ENCODE results near the gene MC1R. TPM values are rescaled to one million over a fixed set of nuclear protein-coding genes. Genes with fewer than 3 reads are reported as not detected.

The MC1R gene
- total RNA-seq, 1 experiment from 2014 or later, result 12.2 TPM

- Histone ChIP-seq H3K27me3 (ENCODE audit: insufficient read depth, low read length) (no peaks in the 10 kb centered on the region), H3K9me2 (ENCODE audit: insufficient read depth) (no peaks in the 10 kb centered on the region), H3K27ac (ENCODE audit: low read depth, low read length) (no peak overlapping the region), H3K4me1 (ENCODE audit: control insufficient read depth in 1 of 2, insufficient read depth in 2 of 2, low read length in 2 of 2) (no peaks in the 10 kb centered on the region), H3K79me2 (ENCODE audit: insufficient read depth, low read length) (peaks cover 3% of the 10 kb centered on the region; the same call in 1 of the 2 replicates), H4K20me1 (ENCODE audit: insufficient read depth) (no peaks in the 10 kb centered on the region), H3K9ac (ENCODE audit: low read length) (no peak overlapping the region), H3K4me2 (ENCODE audit: low read length) (no peak overlapping the region), H3K36me3 (ENCODE audit: control insufficient read depth in 1 of 2, insufficient read depth in 2 of 2, low read length in 2 of 2) (peaks cover 39 to 59% of the 10 kb centered on the region in 2 experiments), H3K9me3 (ENCODE audit: control insufficient read depth in 1 of 2, insufficient read depth in 1 of 2, low read depth in 1 of 2, low read length in 2 of 2) (no peaks in the 10 kb centered on the region), H2AFZ (ENCODE audit: low read depth, low read length, poor library complexity, severe bottlenecking) (no peak overlapping the region), H3K4me3 (replicated peaks in 1 of 2; ENCODE audit: low read depth in 1 of 2, low read length in 2 of 2) (no peak overlapping the region)
- CTCF ChIA-PET, result interaction anchor here (1.2 kb wide), 1 partner anchor 11 kb away, joined by 4 read pairs; no protein-coding TSS in a partner anchor
- intact Hi-C loops (cut with micrococcal nuclease), result no loop called here
- RAD21 ChIA-PET (ENCODE audit: low non-redundant PET in 1 of 2, low total read pairs in 2 of 2, uncharacterized antibody in 2 of 2, unreplicated experiment in 2 of 2), result no interaction called here
- ATAC-seq (no peak), DNase-seq (ENCODE audit: low read depth, low spot score) (no peak)
- no TSS peak for BruUV-seq (replicated peaks)
- TF ChIP-seq EGR1 (IDR thresholded peaks at IDR 0.05; ENCODE audit: low read depth) (no peak), SIN3A (IDR thresholded peaks at IDR 0.05; ENCODE audit: low read depth) (no peak), ZFX (IDR thresholded peaks at IDR 0.05) (0 out of 2 replicates have a peak, but pooled peaks have one; percentile 3), CEBPB (IDR thresholded peaks at IDR 0.05; ENCODE audit: low read depth) (no peak)
- POLR2A ChIA-PET, result no interaction called here
Observed at GRCh38 chr16:89899879-89900481, 18.7 kb upstream of the MC1R start.

DNA sequence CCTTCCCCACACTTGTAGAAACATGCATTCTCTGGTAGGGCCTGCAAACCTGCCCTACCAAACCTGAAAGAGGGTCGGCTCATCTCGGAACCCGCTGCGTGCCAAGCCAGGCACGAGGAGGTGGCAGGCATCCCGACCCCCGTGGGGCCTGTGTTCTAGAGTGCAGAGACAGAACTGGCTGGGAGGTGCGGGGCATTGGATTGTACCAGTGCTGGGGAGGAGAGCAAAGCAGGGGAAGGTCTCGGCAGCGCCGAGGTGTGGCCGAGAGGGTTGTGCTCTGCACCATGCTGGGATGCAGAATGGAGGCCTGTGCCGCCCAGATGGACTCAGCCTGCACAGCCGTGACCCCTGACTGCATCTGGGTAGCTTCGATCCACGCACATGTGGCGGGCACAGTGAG is 17.8 kb upstream of the MC1R start:
- Histone ChIP-seq H3K4me1 (ENCODE audit: control insufficient read depth in 1 of 2, insufficient read depth in 2 of 2, low read length in 2 of 2) (no peaks in the 10 kb centered on the region), H3K4me2 (ENCODE audit: low read length) (no peak overlapping the region), H3K36me3 (ENCODE audit: control insufficient read depth in 1 of 2, insufficient read depth in 2 of 2, low read length in 2 of 2) (peaks cover 34 to 50% of the 10 kb centered on the region in 2 experiments; a peak in 3 of 4 replicates), H3K9me2 (ENCODE audit: insufficient read depth) (no peaks in the 10 kb centered on the region), H3K4me3 (replicated peaks in 1 of 2; ENCODE audit: low read depth in 1 of 2, low read length in 2 of 2) (no peak overlapping the region), H3K9me3 (ENCODE audit: control insufficient read depth in 1 of 2, insufficient read depth in 1 of 2, low read depth in 1 of 2, low read length in 2 of 2) (no peaks in the 10 kb centered on the region), H3K79me2 (ENCODE audit: insufficient read depth, low read length) (peaks cover 3% of the 10 kb centered on the region; the same call in 1 of the 2 replicates), H4K20me1 (ENCODE audit: insufficient read depth) (no peaks in the 10 kb centered on the region), H2AFZ (ENCODE audit: low read depth, low read length, poor library complexity, severe bottlenecking) (no peak overlapping the region), H3K27ac (ENCODE audit: low read depth, low read length) (no peak overlapping the region), H3K9ac (ENCODE audit: low read length) (no peak overlapping the region), H3K27me3 (ENCODE audit: insufficient read depth, low read length) (no peaks in the 10 kb centered on the region)
- ChIA-PET POLR2A (no interaction called here), RAD21 (ENCODE audit: low non-redundant PET in 1 of 2, low total read pairs in 2 of 2, uncharacterized antibody in 2 of 2, unreplicated experiment in 2 of 2) (no interaction called here), CTCF (no interaction called here)
- DNase-seq (ENCODE audit: low read depth, low spot score) (no peak), ATAC-seq (no peak)
- no TSS peak for BruUV-seq (replicated peaks)
- intact Hi-C loops (cut with micrococcal nuclease), result no loop called here
- no peak for TF ChIP-seq ZFX (IDR thresholded peaks at IDR 0.05)
- no peak for TF ChIP-seq YY1 (IDR thresholded peaks at IDR 0.05; ENCODE audit: extremely low read depth, insufficient replicate concordance, low read depth, low read length)
- no peak for TF ChIP-seq SIN3A (IDR thresholded peaks at IDR 0.05; ENCODE audit: low read depth)
- no peak for TF ChIP-seq EGR1 (IDR thresholded peaks at IDR 0.05; ENCODE audit: low read depth)
- no peak for TF ChIP-seq ELF1 (IDR thresholded peaks at IDR 0.05; ENCODE audit: borderline replicate concordance, low read depth)
- no peak for TF ChIP-seq TCF7L2 (IDR thresholded peaks at IDR 0.05; ENCODE audit: borderline replicate concordance, extremely low read depth, insufficient read depth, insufficient read length)
- TF ChIP-seq, protein P1, sequence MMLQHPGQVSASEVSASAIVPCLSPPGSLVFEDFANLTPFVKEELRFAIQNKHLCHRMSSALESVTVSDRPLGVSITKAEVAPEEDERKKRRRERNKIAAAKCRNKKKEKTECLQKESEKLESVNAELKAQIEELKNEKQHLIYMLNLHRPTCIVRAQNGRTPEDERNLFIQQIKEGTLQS (IDR thresholded peaks at IDR 0.05), result no peak
- no peak for TF ChIP-seq POLR2AphosphoS5 (IDR thresholded peaks at IDR 0.05; ENCODE audit: low read depth, low read length)
- no peak for TF ChIP-seq ZNF274 (IDR thresholded peaks at IDR 0.05; ENCODE audit: low read depth, low read length)
- TF ChIP-seq POLR2A (IDR thresholded peaks at IDR 0.05; ENCODE audit: borderline replicate concordance, extremely low read depth, insufficient read depth, insufficient read length), result no peak
